ENCODE results near the gene POR. TPM values are rescaled to one million over a fixed set of nuclear protein-coding genes. Genes with fewer than 3 reads are reported as not detected.

Gene POR
- total and polyA plus RNA-seq, 4 donors: 40.3 to 86.7 (median 72.1) TPM

DNA sequence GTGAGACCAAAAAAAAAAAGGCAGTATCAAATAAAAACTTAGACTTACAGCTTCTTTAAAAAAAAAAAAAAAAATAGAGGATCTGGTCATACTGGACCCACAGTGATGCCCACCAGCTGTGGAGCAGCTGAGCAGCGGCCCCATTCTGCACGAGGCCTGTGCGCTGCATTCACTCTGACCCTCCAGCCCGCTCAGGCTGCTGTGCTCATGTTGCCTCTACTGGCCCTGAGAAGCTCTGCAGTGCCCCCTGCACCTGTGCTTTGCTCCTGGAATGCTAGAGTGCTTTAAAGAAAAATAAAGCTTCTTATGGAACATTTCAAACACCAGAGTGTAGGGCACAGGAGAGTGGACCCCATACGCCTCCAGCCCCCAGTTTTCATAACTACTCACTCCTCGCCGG, 46.3 kb downstream of the POR start:
- Histone ChIP-seq H3K9me3 (ENCODE audit: control insufficient read depth, insufficient read depth, low read length) (no peaks in the 10 kb centered on the region), H3K27ac (ENCODE audit: low read depth, low read length) (no peak overlapping the region), H3K4me3 (ENCODE audit: low read depth, low read length) (no peak overlapping the region), H3K4me1 (ENCODE audit: control insufficient read depth, insufficient read depth, low read length) (peaks cover 30% of the 10 kb centered on the region), H3K27me3 (ENCODE audit: control insufficient read depth, insufficient read depth, low read length) (no peaks in the 10 kb centered on the region), H3K36me3 (ENCODE audit: control insufficient read depth, insufficient read depth, low read length) (peaks cover 54% of the 10 kb centered on the region)
- WGBS (ENCODE audit: insufficient coverage): 88% methylated on average over 6 of the region's 7 CpGs
- no peak for DNase-seq (ENCODE audit: low read depth in 4 of 6, low spot score in 6 of 6)

DNA sequence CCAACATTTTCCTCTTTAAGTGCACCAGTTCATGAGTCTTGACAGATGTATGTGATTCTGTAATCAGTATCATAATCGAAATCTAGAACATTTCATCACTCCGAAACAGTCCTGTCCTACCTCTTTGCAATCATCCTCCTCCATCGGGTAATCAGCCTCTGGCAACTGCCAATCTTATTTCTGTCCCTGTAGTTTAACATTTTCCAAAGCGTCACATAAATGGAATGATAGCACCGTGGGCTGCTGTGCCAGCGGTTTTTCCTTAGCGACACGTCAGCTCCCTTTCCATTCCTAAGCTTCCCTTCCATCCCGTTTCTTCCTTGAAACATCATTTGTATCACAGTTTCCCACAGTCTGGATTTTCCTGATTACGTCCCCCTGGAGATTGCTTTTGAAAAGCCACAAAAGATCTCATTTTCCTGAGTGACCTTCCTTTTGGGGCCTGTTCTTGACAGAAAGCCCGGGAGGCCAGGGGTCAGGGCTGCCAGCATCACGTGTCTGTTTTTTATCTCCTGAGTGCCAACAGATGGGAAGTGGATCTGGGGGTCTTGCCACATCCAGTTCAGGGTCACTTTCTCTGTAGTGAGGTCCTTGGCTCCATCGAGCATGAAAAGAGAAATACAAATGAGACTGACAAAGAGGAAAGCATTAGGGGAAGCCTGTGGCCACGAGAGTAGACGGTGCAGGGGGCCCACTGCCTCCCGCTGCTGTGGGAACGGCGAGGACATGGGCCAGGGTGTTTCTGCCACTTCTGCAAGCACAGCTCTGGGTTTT, 47.8 kb downstream of the POR start:
- peaks cover 44% of the 10 kb centered on the region for H3K36me3 ChIP-seq (ENCODE audit: control insufficient read depth, insufficient read depth, low read length)
- no peak overlapping the region for H3K4me3 ChIP-seq (ENCODE audit: low read depth, low read length)
- peak overlapping the region; percentile 50 for H3K27ac ChIP-seq (ENCODE audit: low read depth, low read length)
- peak in 2 of 6 donors; percentile 43 to 50 for DNase-seq (ENCODE audit: low read depth in 4 of 6, low spot score in 6 of 6)
- H3K4me1 ChIP-seq (ENCODE audit: control insufficient read depth, insufficient read depth, low read length): peaks cover 46% of the 10 kb centered on the region
- H3K27me3 ChIP-seq (ENCODE audit: control insufficient read depth, insufficient read depth, low read length): no peaks in the 10 kb centered on the region
- H3K9me3 ChIP-seq (ENCODE audit: control insufficient read depth, insufficient read depth, low read length): no peaks in the 10 kb centered on the region
- WGBS (ENCODE audit: insufficient coverage): 20% methylated on average over 16 of the region's 18 CpGs

DNA sequence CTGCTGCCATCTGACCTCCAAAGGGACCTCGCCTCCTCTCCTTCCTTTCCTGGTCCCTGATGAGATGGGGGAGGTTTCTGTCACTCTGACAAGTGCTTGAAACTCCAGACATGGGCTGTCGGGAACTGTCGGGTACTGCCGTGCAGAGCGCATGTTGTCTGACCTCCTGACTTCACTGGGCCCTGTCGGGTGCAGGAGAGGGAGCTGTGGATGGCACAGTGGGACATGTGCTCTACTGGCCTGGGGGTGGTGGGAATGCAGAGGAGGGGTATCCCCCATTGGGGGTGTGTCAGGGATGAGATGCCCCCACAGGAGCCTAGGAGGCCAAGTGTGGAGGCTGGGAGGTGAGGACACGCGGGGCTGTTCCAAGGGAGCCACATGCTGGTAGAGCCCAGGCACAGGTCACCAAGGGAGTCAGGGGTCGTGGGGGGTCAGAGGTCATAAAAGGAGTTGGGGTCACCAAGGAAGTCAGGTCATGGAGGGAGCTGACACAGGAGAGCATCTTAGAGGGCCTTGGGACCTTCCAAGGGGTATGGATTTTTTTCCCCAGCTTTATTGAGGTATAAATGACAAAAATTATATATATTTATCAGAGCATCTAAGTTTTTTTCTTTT, 48.5 kb downstream of the POR start:
- H3K4me1 ChIP-seq (ENCODE audit: control insufficient read depth, insufficient read depth, low read length): peaks cover 53% of the 10 kb centered on the region
- 53% methylated on average over 8 of the region's 9 CpGs for WGBS (ENCODE audit: insufficient coverage)
- peak overlapping the region; percentile 50 for H3K27ac ChIP-seq (ENCODE audit: low read depth, low read length)
- H3K4me3 ChIP-seq (ENCODE audit: low read depth, low read length): no peak overlapping the region
- H3K27me3 ChIP-seq (ENCODE audit: control insufficient read depth, insufficient read depth, low read length): no peaks in the 10 kb centered on the region
- no peaks in the 10 kb centered on the region for H3K9me3 ChIP-seq (ENCODE audit: control insufficient read depth, insufficient read depth, low read length)
- DNase-seq (ENCODE audit: low read depth in 4 of 6, low spot score in 6 of 6): peak in 1 of 6 donors; percentile 1
- H3K36me3 ChIP-seq (ENCODE audit: control insufficient read depth, insufficient read depth, low read length): peaks cover 44% of the 10 kb centered on the region

GRCh38 chr7:75965617-75966016, 50.7 kb downstream of the POR start:
- no peak overlapping the region for H3K4me3 ChIP-seq (ENCODE audit: low read depth, low read length)
- peaks cover 68% of the 10 kb centered on the region for H3K4me1 ChIP-seq (ENCODE audit: control insufficient read depth, insufficient read depth, low read length)
- H3K9me3 ChIP-seq (ENCODE audit: control insufficient read depth, insufficient read depth, low read length): no peaks in the 10 kb centered on the region
- peak in 1 of 6 donors; percentile 24 for DNase-seq (ENCODE audit: low read depth in 4 of 6, low spot score in 6 of 6)
- no peak overlapping the region for H3K27ac ChIP-seq (ENCODE audit: low read depth, low read length)
- WGBS (ENCODE audit: insufficient coverage): 49% methylated on average over 13 of the region's 13 CpGs
- H3K36me3 ChIP-seq (ENCODE audit: control insufficient read depth, insufficient read depth, low read length): peaks cover 45% of the 10 kb centered on the region
- no peaks in the 10 kb centered on the region for H3K27me3 ChIP-seq (ENCODE audit: control insufficient read depth, insufficient read depth, low read length)

DNA sequence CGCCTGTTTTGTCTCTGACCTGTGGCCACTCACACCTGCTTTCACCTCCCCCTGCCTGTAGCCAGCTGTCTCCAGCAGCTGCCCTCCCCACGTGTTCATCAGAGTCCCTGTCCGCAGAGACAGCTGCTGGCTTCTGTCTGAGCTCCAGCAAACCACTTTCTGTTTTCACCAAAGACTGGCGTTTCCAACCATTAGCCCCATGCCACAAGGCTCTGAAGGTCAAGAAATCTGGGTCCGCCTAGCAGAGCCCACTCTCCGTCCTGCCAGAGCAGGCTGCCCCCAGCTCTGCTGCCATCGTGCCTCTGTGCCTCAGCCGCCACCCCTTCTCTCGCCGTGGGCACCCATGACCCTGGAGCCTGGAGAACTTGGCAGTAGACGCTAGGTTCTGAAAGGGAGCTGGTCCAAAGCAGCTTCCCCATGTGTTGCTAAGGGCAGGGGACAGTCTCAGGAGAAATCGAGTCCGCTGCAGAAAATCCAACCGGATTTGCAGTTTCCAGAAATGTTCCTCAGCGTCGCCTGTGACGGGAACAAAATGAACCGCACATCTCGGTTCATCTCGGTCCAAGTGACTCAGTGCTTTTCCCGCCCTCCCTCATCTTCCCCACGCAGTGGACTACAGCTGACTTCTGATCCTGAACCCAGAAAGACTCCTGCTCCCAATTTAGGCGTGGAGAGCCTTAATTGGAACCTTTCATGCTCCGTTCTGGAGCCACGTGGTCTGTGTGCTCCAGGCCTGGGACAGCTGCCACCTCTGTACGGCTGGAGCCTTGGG, 51.4 kb downstream of the POR start:
- Histone ChIP-seq H3K9me3 (ENCODE audit: control insufficient read depth, insufficient read depth, low read length) (no peaks in the 10 kb centered on the region), H3K27ac (ENCODE audit: low read depth, low read length) (peak overlapping the region; percentile 15), H3K4me1 (ENCODE audit: control insufficient read depth, insufficient read depth, low read length) (peaks cover 66% of the 10 kb centered on the region), H3K36me3 (ENCODE audit: control insufficient read depth, insufficient read depth, low read length) (peaks cover 43% of the 10 kb centered on the region), H3K27me3 (ENCODE audit: control insufficient read depth, insufficient read depth, low read length) (no peaks in the 10 kb centered on the region), H3K4me3 (ENCODE audit: low read depth, low read length) (no peak overlapping the region)
- peak in 1 of 6 donors; percentile 40 for DNase-seq (ENCODE audit: low read depth in 4 of 6, low spot score in 6 of 6)
- WGBS (ENCODE audit: insufficient coverage): 53% methylated on average over 26 of the region's 26 CpGs

- no peak overlapping the region for H3K4me3 ChIP-seq (ENCODE audit: low read depth, low read length)
- H3K36me3 ChIP-seq (ENCODE audit: control insufficient read depth, insufficient read depth, low read length): peaks cover 45% of the 10 kb centered on the region
- H3K4me1 ChIP-seq (ENCODE audit: control insufficient read depth, insufficient read depth, low read length): peaks cover 72% of the 10 kb centered on the region
- no peak for DNase-seq (ENCODE audit: low read depth in 4 of 6, low spot score in 6 of 6)
- peak overlapping the region; percentile 7 for H3K27ac ChIP-seq (ENCODE audit: low read depth, low read length)
- no peaks in the 10 kb centered on the region for H3K9me3 ChIP-seq (ENCODE audit: control insufficient read depth, insufficient read depth, low read length)
- WGBS (ENCODE audit: insufficient coverage): 64% methylated on average over 4 of the region's 11 CpGs
- H3K27me3 ChIP-seq (ENCODE audit: control insufficient read depth, insufficient read depth, low read length): no peaks in the 10 kb centered on the region
Measured at GRCh38 chr7:75967055-75967454, 52.1 kb downstream of the POR start.

GRCh38 chr7:75967487-75967997, 52.6 kb downstream of the POR start:
- no peaks in the 10 kb centered on the region for H3K27me3 ChIP-seq (ENCODE audit: control insufficient read depth, insufficient read depth, low read length)
- peaks cover 50% of the 10 kb centered on the region for H3K36me3 ChIP-seq (ENCODE audit: control insufficient read depth, insufficient read depth, low read length)
- whole genome bisulfite sequencing (ENCODE audit: insufficient coverage): 15% methylated on average over 10 of the region's 13 CpGs
- no peak overlapping the region for H3K4me3 ChIP-seq (ENCODE audit: low read depth, low read length)
- H3K9me3 ChIP-seq (ENCODE audit: control insufficient read depth, insufficient read depth, low read length): no peaks in the 10 kb centered on the region
- DNase-seq (ENCODE audit: low read depth in 4 of 6, low spot score in 6 of 6): peak in 5 of 6 donors; percentile 38 to 87 (median 53)
- peaks cover 71% of the 10 kb centered on the region for H3K4me1 ChIP-seq (ENCODE audit: control insufficient read depth, insufficient read depth, low read length)
- peak overlapping the region; percentile 16 for H3K27ac ChIP-seq (ENCODE audit: low read depth, low read length)

DNA sequence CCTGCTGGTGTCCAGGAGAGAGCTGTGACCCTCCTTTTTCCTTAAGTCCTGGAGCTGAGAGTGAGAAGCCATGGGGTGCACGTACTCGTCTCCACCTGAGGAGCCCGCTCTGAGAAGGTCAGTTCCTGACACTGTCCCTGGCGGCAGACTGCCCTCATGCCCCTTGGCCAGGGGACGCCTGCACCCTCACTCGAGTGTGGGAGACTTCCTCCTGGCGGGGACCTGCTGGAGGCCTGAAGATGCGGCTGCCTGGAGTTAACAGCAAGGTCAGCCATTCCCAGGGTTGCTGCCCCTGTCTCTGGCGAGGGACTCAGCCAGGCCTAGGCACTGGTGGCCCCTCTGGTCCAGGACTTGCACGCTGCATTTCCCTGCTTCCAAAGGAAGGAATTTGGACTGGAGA, 53.1 kb downstream of the POR start:
- DNase-seq (ENCODE audit: low read depth in 4 of 6, low spot score in 6 of 6): peak in 1 of 6 donors; percentile 0
- Histone ChIP-seq H3K9me3 (ENCODE audit: control insufficient read depth, insufficient read depth, low read length) (no peaks in the 10 kb centered on the region), H3K4me3 (ENCODE audit: low read depth, low read length) (no peak overlapping the region), H3K36me3 (ENCODE audit: control insufficient read depth, insufficient read depth, low read length) (peaks cover 54% of the 10 kb centered on the region), H3K27me3 (ENCODE audit: control insufficient read depth, insufficient read depth, low read length) (no peaks in the 10 kb centered on the region), H3K27ac (ENCODE audit: low read depth, low read length) (peak overlapping the region; percentile 16), H3K4me1 (ENCODE audit: control insufficient read depth, insufficient read depth, low read length) (peaks cover 66% of the 10 kb centered on the region)
- WGBS (ENCODE audit: insufficient coverage): 79% methylated on average over 10 of the region's 10 CpGs

DNA sequence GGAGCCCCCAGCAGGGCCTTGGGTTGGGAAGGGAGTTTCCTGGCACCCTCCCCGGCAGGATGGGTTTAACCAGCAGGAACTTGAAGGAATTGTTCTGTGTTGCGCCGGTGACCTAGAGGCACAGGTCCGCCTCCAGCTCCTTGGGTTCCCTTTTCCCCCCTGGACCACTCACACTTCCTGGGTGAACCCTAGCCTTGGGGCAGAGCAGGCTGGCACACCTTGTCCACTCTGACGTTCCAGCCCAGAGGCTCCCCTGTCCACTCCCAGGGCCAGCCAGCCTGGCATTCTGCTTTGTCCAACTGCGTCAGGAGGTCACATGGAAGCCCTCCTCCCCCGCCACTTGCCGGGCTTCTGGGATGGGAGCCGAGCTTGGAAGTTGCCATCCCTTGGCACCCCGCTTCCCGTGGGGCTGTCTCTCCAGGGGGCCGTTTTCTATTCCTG, 53.6 kb downstream of the POR start:
- Histone ChIP-seq H3K9me3 (ENCODE audit: control insufficient read depth, insufficient read depth, low read length) (no peaks in the 10 kb centered on the region), H3K27ac (ENCODE audit: low read depth, low read length) (no peak overlapping the region), H3K36me3 (ENCODE audit: control insufficient read depth, insufficient read depth, low read length) (peaks cover 55% of the 10 kb centered on the region), H3K4me1 (ENCODE audit: control insufficient read depth, insufficient read depth, low read length) (peaks cover 60% of the 10 kb centered on the region), H3K27me3 (ENCODE audit: control insufficient read depth, insufficient read depth, low read length) (no peaks in the 10 kb centered on the region), H3K4me3 (ENCODE audit: low read depth, low read length) (no peak overlapping the region)
- DNase-seq (ENCODE audit: low read depth in 4 of 6, low spot score in 6 of 6): peak in 1 of 6 donors; percentile 52
- WGBS (ENCODE audit: insufficient coverage): 72% methylated on average over 11 of the region's 12 CpGs
